CD4-positive, alpha-beta T cell (primary cell): ENCODE results near the gene RNASE8. TPM values are rescaled to one million over a fixed set of nuclear protein-coding genes. Genes with fewer than 3 reads are reported as not detected.

Experiments used
- ATAC-seq: fragments of 200-7000 bp; cut with Tn5 transposase; one replicate; pipeline ENCODE4 v1.10.0; 2022; ENCODE audit warnings: mild to moderate bottlenecking; ENCODE audit not compliant: poor library complexity
- CTCF ChIA-PET: fragments of 350-600 bp; sonication (Branson Sonifier 250); formaldehyde crosslinking; loops from one replicate; lab custom pipeline; 2021; ENCODE audit warnings: antibody characterized with exemption, inconsistent platforms; lab: Charles Lee
- POLR2A ChIA-PET: fragments of 350-600 bp; sonication (Branson Sonifier 250); formaldehyde crosslinking; loops from one replicate; lab custom pipeline; 2021; ENCODE audit warnings: antibody characterized with exemption, inconsistent platforms; lab: Charles Lee
- DNase-seq, 14 experiments: peaks; one replicate each; pipeline ENCODE4 v3.0.0-alpha.2; 2013 to 2020; ENCODE audit warnings: mixed read lengths in 2 of 14
- H3K27ac ChIP-seq, 2 donors: one replicate each; pipeline versions ENCODE4 v1.5.1 to v1.7.0; 2013; ENCODE audit warnings: low read length in 2 of 2, low read depth in 1 of 2, mild to moderate bottlenecking in 1 of 2
- H3K27me3 ChIP-seq, 2 experiments: 1 replicate in 1 of 2; 2 replicates in 1 of 2; pipeline versions ENCODE4 v1.6.1 to v1.7.0; 2013; ENCODE audit warnings: low read length in 2 of 2, control low read depth in 1 of 2, mild to moderate bottlenecking in 1 of 2, moderate library complexity in 1 of 2; ENCODE audit not compliant: insufficient read depth in 2 of 2, control insufficient read depth in 1 of 2
- H3K36me3 ChIP-seq: one replicate; pipeline ENCODE4 v1.6.1; 2013; ENCODE audit warnings: low read length, control low read depth; ENCODE audit not compliant: insufficient read depth
- H3K4me1 ChIP-seq: one replicate; pipeline ENCODE4 v1.6.1; 2013; ENCODE audit warnings: low read length, control low read depth; ENCODE audit not compliant: insufficient read depth
- H3K4me3 ChIP-seq: one replicate; pipeline ENCODE4 v1.5.1; 2013; ENCODE audit warnings: mild to moderate bottlenecking, low read length, moderate library complexity
- H3K9me3 ChIP-seq, 2 experiments: 1 replicate in 1 of 2; 2 replicates in 1 of 2; pipeline versions ENCODE4 v1.6.1 to v1.7.0; 2013; ENCODE audit warnings: low read length in 2 of 2, mild to moderate bottlenecking in 2 of 2, control low read depth in 1 of 2, moderate library complexity in 1 of 2; ENCODE audit not compliant: control insufficient read depth in 1 of 2, insufficient read depth in 1 of 2
- H3K27ac Mint-ChIP-seq: one replicate; pipeline ENCODE4 v1.8.0; 2020; ENCODE audit warnings: mixed read lengths
- H3K27me3 Mint-ChIP-seq: one replicate; pipeline ENCODE4 v1.8.0; 2021; ENCODE audit warnings: mixed read lengths
- H3K36me3 Mint-ChIP-seq: one replicate; pipeline ENCODE4 v1.8.0; 2021; ENCODE audit warnings: low read depth, mixed read lengths
- H3K4me1 Mint-ChIP-seq: one replicate; pipeline ENCODE4 v1.8.0; 2021; ENCODE audit warnings: low read depth, mixed read lengths
- H3K4me3 Mint-ChIP-seq: one replicate; pipeline ENCODE4 v1.8.0; 2020; ENCODE audit warnings: mild to moderate bottlenecking, mixed read lengths
- H3K9me3 Mint-ChIP-seq: one replicate; pipeline ENCODE4 v1.8.0; 2020; ENCODE audit warnings: mixed read lengths
- CTCF ChIP-seq: fragments of 200-600 bp; IDR thresholded peaks from one replicate; pipeline ENCODE4 v1.8.0; 2022; ENCODE audit warnings: antibody characterized with exemption, mild to moderate bottlenecking
- intact Hi-C, 2 experiments: fragments of 100-400 bp; cut with DNase I in 1 of 2; cut with micrococcal nuclease in 1 of 2; formaldehyde crosslinking; loops; one replicate each; pipeline versions ENCODE4 v1.15.1 to v1.9.0; 2023 to 2025; cut with DNase I, micrococcal nuclease
- total RNA-seq, 174 experiments: library from RNA in 2 of 174; stranded (reverse) in 2 of 174; gene quantifications; one replicate each; pipeline ENCODE4 v1.2.3 and lab custom pipeline; 2021 to 2026

Gene RNASE8
- total RNA-seq, 2 experiments from 2014 or later, result not detected

GRCh38 chr14:21033133-21033698, 24.4 kb upstream of the RNASE8 start:
- H3K9me3 Mint-ChIP-seq, result no peaks in the 10 kb centered on the region
- Histone ChIP-seq H3K27ac (no peak overlapping the region), H3K27me3 (peaks cover 0 to 3% of the 10 kb centered on the region in 2 experiments), H3K9me3 (no peaks in the 10 kb centered on the region), H3K4me3 (no peak overlapping the region), H3K4me1 (no peaks in the 10 kb centered on the region), H3K36me3 (no peaks in the 10 kb centered on the region)
- CTCF ChIA-PET, result interaction anchor here (1.1 kb wide), 1 partner anchor 18 kb away, joined by 4 read pairs; no protein-coding TSS in a partner anchor
- no peak for ATAC-seq
- TF ChIP-seq CTCF, result no peak
- POLR2A ChIA-PET, result no interaction called here
- H3K4me3 Mint-ChIP-seq, result no peak overlapping the region
- no peak for DNase-seq
- intact Hi-C loops, result no loop called here
- no peaks in the 10 kb centered on the region for H3K36me3 Mint-ChIP-seq
- no peak overlapping the region for H3K27ac Mint-ChIP-seq
- H3K4me1 Mint-ChIP-seq, result no peaks in the 10 kb centered on the region
- H3K27me3 Mint-ChIP-seq, result no peaks in the 10 kb centered on the region

GRCh38 chr14:21034707-21035106, 22.9 kb upstream of the RNASE8 start, which contains the start of gene RNASE13:
Gene RNASE13, minus strand, starts transcription at chr14:21034807. Its CDS starts 519 bp downstream, at chr14:21034288.
- TF ChIP-seq CTCF, result no peak
- ChIA-PET CTCF (no interaction called here), POLR2A (interaction anchor here (1.1 kb wide), 1 partner anchor 20 kb away, joined by 3 read pairs; no protein-coding TSS in a partner anchor)
- Histone ChIP-seq H3K27me3 (peaks cover 0 to 3% of the 10 kb centered on the region in 2 experiments), H3K9me3 (no peaks in the 10 kb centered on the region), H3K4me3 (no peak within 1 kb of the TSS), H3K4me1 (no peaks in the 10 kb centered on the region), H3K36me3 (no peaks in the 10 kb centered on the region), H3K27ac (no peak within 1 kb of the TSS)
- intact Hi-C loops, result no loop called here
- no peaks in the 10 kb centered on the region for H3K36me3 Mint-ChIP-seq
- no peak within 1 kb of the TSS for H3K4me3 Mint-ChIP-seq
- H3K27me3 Mint-ChIP-seq, result no peaks in the 10 kb centered on the region
- no peaks in the 10 kb centered on the region for H3K9me3 Mint-ChIP-seq
- ATAC-seq, result no peak
- H3K4me1 Mint-ChIP-seq, result no peaks in the 10 kb centered on the region
- no peak for DNase-seq
- H3K27ac Mint-ChIP-seq, result no peak within 1 kb of the TSS

DNA sequence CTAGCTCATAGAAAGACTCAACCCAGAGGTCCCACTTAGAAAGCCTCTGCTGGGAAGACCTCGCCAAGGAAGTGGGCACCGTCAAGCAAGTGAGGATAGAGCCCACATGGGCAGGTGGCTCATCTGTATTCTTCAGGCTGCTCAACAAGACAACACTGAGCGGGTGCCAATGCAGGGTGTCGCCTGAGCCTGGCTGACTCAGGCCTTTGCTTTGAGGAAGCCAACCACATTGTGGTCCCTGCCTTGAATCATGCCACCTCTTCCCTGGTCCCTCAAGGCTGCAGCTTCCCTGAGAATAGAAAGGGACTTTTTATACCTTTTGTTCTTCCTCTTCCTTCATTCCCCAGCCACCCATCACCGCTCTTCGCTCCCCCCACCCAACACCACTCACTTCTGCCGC, 20.9 kb upstream of the RNASE8 start:
- H3K4me3 ChIP-seq, result no peak overlapping the region
- H3K27ac ChIP-seq, result no peak overlapping the region
- ATAC-seq (no peak), DNase-seq (peak in 1 of 14 experiments; percentile 36)
- Mint-ChIP-seq H3K27ac (no peak overlapping the region), H3K9me3 (no peaks in the 10 kb centered on the region), H3K36me3 (no peaks in the 10 kb centered on the region), H3K4me3 (no peak overlapping the region), H3K27me3 (no peaks in the 10 kb centered on the region), H3K4me1 (no peaks in the 10 kb centered on the region)
- intact Hi-C loops, result no loop called here
- peaks cover 0 to 3% of the 10 kb centered on the region in 2 experiments for H3K27me3 ChIP-seq
- H3K9me3 ChIP-seq, result no peaks in the 10 kb centered on the region
- no peaks in the 10 kb centered on the region for H3K4me1 ChIP-seq
- CTCF ChIA-PET, result interaction anchor here (2.1 kb wide), 1 partner anchor 22 kb away, joined by 9 read pairs; no protein-coding TSS in a partner anchor
- POLR2A ChIA-PET, result interaction anchor here (1.2 kb wide), 1 partner anchor 22 kb away, joined by 3 read pairs; no protein-coding TSS in a partner anchor
- H3K36me3 ChIP-seq, result no peaks in the 10 kb centered on the region
- no peak for TF ChIP-seq CTCF
